ENCODE data around the gene CLCNKA. TPM values are rescaled to one million over a fixed set of nuclear protein-coding genes. Genes with fewer than 3 reads are reported as not detected.

CLCNKA gene
- total RNA-seq, 1 donor from 2014 or later = not detected

GRCh38 chr1:15993666-15994065, 28.2 kb upstream of the CLCNKA start:
- TF ChIP-seq, protein P1, sequence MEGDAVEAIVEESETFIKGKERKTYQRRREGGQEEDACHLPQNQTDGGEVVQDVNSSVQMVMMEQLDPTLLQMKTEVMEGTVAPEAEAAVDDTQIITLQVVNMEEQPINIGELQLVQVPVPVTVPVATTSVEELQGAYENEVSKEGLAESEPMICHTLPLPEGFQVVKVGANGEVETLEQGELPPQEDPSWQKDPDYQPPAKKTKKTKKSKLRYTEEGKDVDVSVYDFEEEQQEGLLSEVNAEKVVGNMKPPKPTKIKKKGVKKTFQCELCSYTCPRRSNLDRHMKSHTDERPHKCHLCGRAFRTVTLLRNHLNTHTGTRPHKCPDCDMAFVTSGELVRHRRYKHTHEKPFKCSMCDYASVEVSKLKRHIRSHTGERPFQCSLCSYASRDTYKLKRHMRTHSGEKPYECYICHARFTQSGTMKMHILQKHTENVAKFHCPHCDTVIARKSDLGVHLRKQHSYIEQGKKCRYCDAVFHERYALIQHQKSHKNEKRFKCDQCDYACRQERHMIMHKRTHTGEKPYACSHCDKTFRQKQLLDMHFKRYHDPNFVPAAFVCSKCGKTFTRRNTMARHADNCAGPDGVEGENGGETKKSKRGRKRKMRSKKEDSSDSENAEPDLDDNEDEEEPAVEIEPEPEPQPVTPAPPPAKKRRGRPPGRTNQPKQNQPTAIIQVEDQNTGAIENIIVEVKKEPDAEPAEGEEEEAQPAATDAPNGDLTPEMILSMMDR (IDR thresholded peaks at IDR 0.05; ENCODE audit: insufficient read depth, low read length, poor library complexity, severe bottlenecking) = no peak
- no peak for DNase-seq (ENCODE audit: low read depth)
- H3K36me3 ChIP-seq (ENCODE audit: control insufficient read depth, insufficient read depth, low read length) = no peaks in the 10 kb centered on the region
- peaks cover 4% of the 10 kb centered on the region for H3K27me3 ChIP-seq (ENCODE audit: control insufficient read depth, insufficient read depth, low read length)
- no peak overlapping the region for H3K4me3 ChIP-seq (ENCODE audit: low read depth, low read length)

DNA sequence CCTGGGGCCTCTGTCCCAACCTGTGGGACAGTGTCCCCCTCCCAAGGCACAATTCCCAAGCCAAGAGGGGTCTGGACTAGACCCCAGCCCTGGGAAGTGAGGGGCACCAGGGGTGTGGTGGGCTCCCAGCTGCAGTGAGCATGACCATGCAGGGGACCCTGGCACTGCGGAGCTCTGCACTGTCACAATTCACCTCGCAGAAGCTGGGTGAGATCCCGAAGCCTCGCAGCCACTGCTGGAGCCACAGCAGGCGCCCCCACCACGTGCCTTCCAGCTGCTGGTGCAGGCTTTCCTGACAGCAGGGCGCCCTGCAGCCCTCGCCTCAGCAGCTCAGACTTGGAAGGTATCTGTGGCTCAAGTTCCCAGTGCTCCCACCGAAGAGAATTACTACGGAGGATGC, 27.8 kb upstream of the CLCNKA start:
- TF ChIP-seq, protein P1 (IDR thresholded peaks at IDR 0.05; ENCODE audit: insufficient read depth, low read length, poor library complexity, severe bottlenecking) = no peak

GRCh38 chr1:15994590-15995351, 27.1 kb upstream of the CLCNKA start:
- DNase-seq (ENCODE audit: low read depth) = no peak
- TF ChIP-seq, protein P1 (IDR thresholded peaks at IDR 0.05; ENCODE audit: insufficient read depth, low read length, poor library complexity, severe bottlenecking) = peak; percentile 94
- Histone ChIP-seq H3K36me3 (ENCODE audit: control insufficient read depth, insufficient read depth, low read length) (no peaks in the 10 kb centered on the region), H3K4me3 (ENCODE audit: low read depth, low read length) (no peak overlapping the region), H3K27me3 (ENCODE audit: control insufficient read depth, insufficient read depth, low read length) (peaks cover 6% of the 10 kb centered on the region)

More for the DNA sequence above, 27.8 kb upstream of the CLCNKA start:
- H3K27me3 ChIP-seq (ENCODE audit: control insufficient read depth, insufficient read depth, low read length) = peaks cover 5% of the 10 kb centered on the region
- no peaks in the 10 kb centered on the region for H3K36me3 ChIP-seq (ENCODE audit: control insufficient read depth, insufficient read depth, low read length)
- no peak overlapping the region for H3K4me3 ChIP-seq (ENCODE audit: low read depth, low read length)
- DNase-seq (ENCODE audit: low read depth) = no peak

- no peak overlapping the region for H3K4me3 ChIP-seq (ENCODE audit: low read depth, low read length)
- DNase-seq (ENCODE audit: low read depth) = no peak
- TF ChIP-seq, protein P1 (IDR thresholded peaks at IDR 0.05; ENCODE audit: insufficient read depth, low read length, poor library complexity, severe bottlenecking) = no peak
- H3K27me3 ChIP-seq (ENCODE audit: control insufficient read depth, insufficient read depth, low read length) = peaks cover 6% of the 10 kb centered on the region
- no peaks in the 10 kb centered on the region for H3K36me3 ChIP-seq (ENCODE audit: control insufficient read depth, insufficient read depth, low read length)
These were observed 24.7 kb upstream of the CLCNKA start for GRCh38 chr1:15997076-15997585.

DNA sequence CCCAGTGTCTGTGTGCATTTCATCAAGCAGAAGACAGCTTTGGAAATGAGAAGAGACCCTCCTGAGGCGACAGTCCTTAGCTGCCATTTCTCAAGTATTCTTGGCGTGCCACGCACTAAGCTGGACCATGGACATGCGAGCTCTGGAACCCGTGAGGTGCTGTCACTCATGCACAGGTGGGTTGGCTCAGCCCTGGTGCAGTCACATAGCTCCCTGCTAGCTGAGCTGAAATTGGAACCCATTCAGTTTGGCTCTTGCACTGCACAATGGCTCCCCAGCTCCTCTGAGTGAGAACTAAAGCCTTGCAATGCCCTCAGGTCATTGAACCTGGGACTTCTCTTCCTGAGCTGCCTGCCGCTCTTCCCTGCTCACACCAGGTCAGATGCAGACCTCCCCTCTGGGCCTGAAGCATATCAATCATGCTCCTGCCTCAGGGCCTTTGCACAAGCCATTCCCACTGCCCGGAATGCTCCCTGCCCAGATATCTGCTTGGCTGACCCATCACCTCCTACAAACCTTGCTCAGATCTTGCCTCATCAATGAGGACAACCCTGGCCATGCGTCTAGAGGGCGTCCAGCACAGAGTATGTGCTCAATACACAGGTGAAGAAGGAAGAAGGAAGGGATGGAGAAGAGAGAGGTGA, 24.1 kb upstream of the CLCNKA start:
- TF ChIP-seq, protein P1 (IDR thresholded peaks at IDR 0.05; ENCODE audit: insufficient read depth, low read length, poor library complexity, severe bottlenecking) = no peak
- peaks cover 6% of the 10 kb centered on the region for H3K27me3 ChIP-seq (ENCODE audit: control insufficient read depth, insufficient read depth, low read length)
- H3K36me3 ChIP-seq (ENCODE audit: control insufficient read depth, insufficient read depth, low read length) = no peaks in the 10 kb centered on the region
- DNase-seq (ENCODE audit: low read depth) = no peak
- no peak overlapping the region for H3K4me3 ChIP-seq (ENCODE audit: low read depth, low read length)
